Spleen (tissue), 11 donors: ENCODE data around the gene PAQR7. TPM values are rescaled to one million over a fixed set of nuclear protein-coding genes. Genes with fewer than 3 reads are reported as not detected.
A peak's percentile ranks its signal among the peaks of the same experiment; 100 is the strongest.

Experiments
- DNase-seq: peaks from one replicate; pipeline ENCODE4 v3.0.0-alpha.2; 2020
- H3K27ac ChIP-seq, 8 donors: fragments of 200-600 bp; sonication (generic) in 7 of 8; 1 replicate in 4 of 8; 2 replicates in 4 of 8; pipeline versions ENCODE4 v1.5.0 to v1.8.0; 2016 to 2021; ENCODE audit warnings: inconsistent platforms in 4 of 8, mild to moderate bottlenecking in 4 of 8, moderate library complexity in 1 of 8
- H3K27me3 ChIP-seq, 7 donors: fragments of 200-600 bp; sonication (generic) in 6 of 7; replicated peaks in 1 of 7; 1 replicate in 4 of 7; 2 replicates in 3 of 7; pipeline versions ENCODE4 v1.5.0 to v1.8.0; 2016 to 2021; ENCODE audit warnings: inconsistent platforms in 3 of 7, mild to moderate bottlenecking in 1 of 7
- H3K36me3 ChIP-seq, 6 donors: fragments of 200-600 bp; sonication (generic) in 5 of 6; 1 replicate in 4 of 6; 2 replicates in 2 of 6; pipeline versions ENCODE4 v1.5.0 to v1.8.0; 2016 to 2021; ENCODE audit warnings: inconsistent platforms in 2 of 6
- H3K4me1 ChIP-seq, 6 donors: fragments of 200-600 bp; sonication (generic) in 5 of 6; 1 replicate in 3 of 6; 2 replicates in 3 of 6; pipeline versions ENCODE4 v1.5.0 to v1.8.0; 2016 to 2021; ENCODE audit warnings: inconsistent platforms in 3 of 6
- H3K4me3 ChIP-seq, 8 donors: fragments of 200-600 bp; sonication (generic) in 7 of 8; 1 replicate in 4 of 8; 2 replicates in 4 of 8; pipeline versions ENCODE4 v1.5.0 to v1.8.0; 2016 to 2021; ENCODE audit warnings: inconsistent platforms in 4 of 8, mild to moderate bottlenecking in 4 of 8, moderate library complexity in 2 of 8
- H3K9me3 ChIP-seq, 8 donors: fragments of 200-600 bp; sonication (generic) in 7 of 8; 1 replicate in 4 of 8; 2 replicates in 4 of 8; pipeline versions ENCODE4 v1.5.0 to v1.8.0; 2016 to 2021; ENCODE audit warnings: inconsistent platforms in 4 of 8
- CTCF ChIP-seq, 11 experiments: fragments of 200-600 bp in 7 of 11; fragments of 450-650 bp in 4 of 11; sonication (generic) in 4 of 11; IDR thresholded peaks in 8 of 11; conservative IDR thresholded peaks in 3 of 11; 1 replicate in 7 of 11; 2 replicates in 4 of 11; pipeline versions ENCODE4 v1.4.0 to v1.8.0; 2016 to 2021; ENCODE audit warnings: antibody characterized with exemption in 11 of 11, inconsistent platforms in 4 of 11, mild to moderate bottlenecking in 1 of 11
- POLR2A ChIP-seq, 3 donors: fragments of 450-650 bp; IDR thresholded peaks; one replicate each; pipeline ENCODE4 v1.5.1; 2017; ENCODE audit warnings: antibody characterized with exemption in 3 of 3, mild to moderate bottlenecking in 1 of 3
- POLR2AphosphoS5 ChIP-seq, 3 donors: sonication (generic); formaldehyde crosslinking; IDR thresholded peaks; one replicate each; pipeline ENCODE4 v1.5.1; 2017; ENCODE audit warnings: antibody characterized with exemption in 3 of 3
- WGBS, 5 donors: extraction: QIAGEN DNeasy Blood & Tissue Kit in 3 of 5; methylation state at CpG; one replicate each; pipeline versions ENCODE4 v1.1.5 to v1.1.7; 2013 to 2018; 5-methylcytosine and 5-hydroxymethylcytosine counted together
- intact Hi-C: fragments of 100-400 bp; cut with DNase I; formaldehyde crosslinking; loops from one replicate; pipeline ENCODE4 v1.15.0; 2023; ENCODE audit warnings: low total_unique reads
- polyA plus RNA-seq, 3 donors: library from polyadenylated mRNA; stranded (reverse); fragments of 200-250 nt; gene quantifications; one replicate each; pipeline ENCODE4 v1.2.1, GENCODE V29; 2013
- total RNA-seq, 7 donors: library from RNA; depleted of rRNA in 3 of 7; stranded (reverse); fragments of >200 nt in 3 of 7; fragmentation: NEBNext Ultra II Directional in 4 of 7; extraction: Animal tissue kit (Norgen Biotek cat#: 25700) in 4 of 7; gene quantifications; one replicate each; pipeline versions ENCODE4 v1.1.0 to v1.2.1, GENCODE V29; 2016 to 2021
- donor health status: healthy with polysubstance abuse.
- donor health status: DM: no; HTN: no; CAD: no; lungs with moderate emphysema.
- donor health status: DM: no; HTN: no; CAD: no.
- donor health status: Bipolar disorder and iron deficiency.
- donor health status: healthy.
- donor health status: DM: no; HTN: no; CAD: no.
- donor health status: DM: yes; HTN: yes; CAD: no.

The PAQR7 gene
- total and polyA plus RNA-seq, 10 donors, result 3.0 to 14.2 (median 9.3) TPM

DNA sequence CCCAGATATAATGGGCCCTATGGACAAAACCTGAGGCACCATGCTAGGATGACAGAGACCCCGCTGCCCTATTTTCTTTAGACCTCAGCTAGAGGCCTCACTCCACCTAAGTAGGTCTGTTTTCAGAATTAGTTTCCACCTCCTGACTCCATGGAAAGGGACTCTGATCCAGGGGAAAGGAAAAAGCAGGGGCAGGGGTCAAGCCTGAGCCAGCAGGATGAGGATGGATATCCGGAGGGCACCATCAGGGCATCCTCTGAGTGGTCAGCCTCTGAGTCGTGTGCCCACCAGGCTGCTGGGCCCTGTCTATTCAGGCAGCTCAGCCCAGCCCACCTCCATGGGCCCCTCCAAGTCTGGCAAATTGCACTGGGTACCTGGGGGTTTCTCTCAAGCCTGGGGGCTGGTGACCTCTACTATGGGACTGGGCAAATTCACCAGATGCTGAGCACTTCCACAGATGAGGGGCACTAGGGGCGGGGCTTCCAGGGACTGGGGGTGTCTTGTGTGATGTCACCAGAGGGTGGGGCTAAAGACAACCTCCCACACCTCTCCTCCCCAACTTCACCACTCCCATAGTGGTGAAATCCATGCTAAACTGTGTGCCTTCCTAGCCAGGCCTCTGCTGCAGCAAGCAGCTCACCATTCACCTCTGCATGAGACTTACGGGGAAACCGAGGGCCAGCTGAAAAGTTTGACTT lies 5.5 kb downstream of the PAQR7 start:
- intact Hi-C loops, result loop anchor here (10.0 kb wide), 1 partner anchor 45 kb away; no protein-coding TSS in a partner anchor
- Histone ChIP-seq H3K36me3 (peaks cover 0 to 34% (median 0%) of the 10 kb centered on the region in 6 donors), H3K27ac (peak overlapping the region in 2 of 8 donors; percentile 4 to 87), H3K9me3 (no peaks in the 10 kb centered on the region), H3K4me1 (peaks cover 32 to 62% (median 54%) of the 10 kb centered on the region in 6 donors), H3K4me3 (no peak overlapping the region), H3K27me3 (no peaks in the 10 kb centered on the region)
- WGBS, 5 donors, result 69 to 85% (median 75%) methylated on average over 5 to 6 of the region's 6 CpGs
- peak; percentile 49 for DNase-seq
- TF ChIP-seq POLR2AphosphoS5 (IDR thresholded peaks at IDR 0.05) (peak in 1 of 3 donors; percentile 39), POLR2A (IDR thresholded peaks at IDR 0.05) (no peak)

GRCh38 chr1:25867210-25867991 lies 8.1 kb downstream of the PAQR7 start:
- Histone ChIP-seq H3K9me3 (no peaks in the 10 kb centered on the region), H3K36me3 (peaks cover 0 to 59% (median 10%) of the 10 kb centered on the region in 6 donors), H3K4me1 (peaks cover 16 to 36% (median 28%) of the 10 kb centered on the region in 6 donors), H3K27ac (no peak overlapping the region), H3K27me3 (no peaks in the 10 kb centered on the region), H3K4me3 (no peak overlapping the region)
- no peak for DNase-seq
- TF ChIP-seq POLR2AphosphoS5 (IDR thresholded peaks at IDR 0.05) (no peak), CTCF (IDR thresholded peaks at IDR 0.05 in 8 of 11, conservative IDR thresholded peaks at IDR 0.05 in 3 of 11) (no peak), POLR2A (IDR thresholded peaks at IDR 0.05) (no peak)
- intact Hi-C loops, result no loop called here
- WGBS, 5 donors, result 79 to 90% (median 82%) methylated on average over 9 of the region's 9 CpGs

GRCh38 chr1:25866288-25866687 lies 9.2 kb downstream of the PAQR7 start:
- TF ChIP-seq CTCF (IDR thresholded peaks at IDR 0.05 in 8 of 11, conservative IDR thresholded peaks at IDR 0.05 in 3 of 11), result no peak
- no peak for TF ChIP-seq POLR2AphosphoS5 (IDR thresholded peaks at IDR 0.05)
- TF ChIP-seq POLR2A (IDR thresholded peaks at IDR 0.05), result no peak
- H3K36me3 ChIP-seq, result peaks cover 0 to 62% (median 10%) of the 10 kb centered on the region in 6 donors
- H3K27me3 ChIP-seq, result no peaks in the 10 kb centered on the region
- WGBS, 5 donors, result 76 to 90% (median 84%) methylated on average over 1 of the region's 1 CpG
- intact Hi-C loops, result no loop called here
- H3K4me3 ChIP-seq, result no peak overlapping the region
- peaks cover 5 to 36% (median 23%) of the 10 kb centered on the region in 6 donors for H3K4me1 ChIP-seq
- no peak for DNase-seq
- H3K9me3 ChIP-seq, result no peaks in the 10 kb centered on the region
- no peak overlapping the region for H3K27ac ChIP-seq

DNA sequence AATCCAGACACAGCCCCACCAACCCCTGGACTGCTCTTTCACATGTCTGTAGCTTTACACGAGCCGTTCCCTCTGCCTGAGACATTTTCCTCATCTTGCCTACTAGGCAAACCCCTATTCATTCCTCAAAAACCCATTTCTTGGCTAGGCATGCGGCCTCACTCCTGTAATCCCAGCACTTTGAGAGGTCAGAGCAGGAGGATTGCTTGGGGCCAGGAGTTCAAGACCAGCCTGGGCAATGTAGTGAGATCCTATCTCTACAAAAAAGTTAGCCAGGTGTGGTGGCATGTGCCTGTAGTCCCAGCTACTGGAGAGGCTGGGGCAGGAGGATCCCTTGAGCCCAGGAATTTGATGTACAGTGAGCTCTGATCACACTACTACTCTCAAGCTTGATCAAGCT lies 11.1 kb downstream of the PAQR7 start:
- DNase-seq, result no peak
- H3K27ac ChIP-seq, result no peak overlapping the region
- H3K4me1 ChIP-seq, result peaks cover 6 to 34% (median 24%) of the 10 kb centered on the region in 6 donors
- H3K9me3 ChIP-seq, result no peaks in the 10 kb centered on the region
- 79 to 93% (median 88%) methylated on average over 3 of the region's 3 CpGs for WGBS, 5 donors
- TF ChIP-seq POLR2AphosphoS5 (IDR thresholded peaks at IDR 0.05) (no peak), POLR2A (IDR thresholded peaks at IDR 0.05) (no peak), CTCF (IDR thresholded peaks at IDR 0.05 in 8 of 11, conservative IDR thresholded peaks at IDR 0.05 in 3 of 11) (no peak)
- H3K36me3 ChIP-seq, result peaks cover 0 to 53% (median 10%) of the 10 kb centered on the region in 6 donors
- intact Hi-C loops, result no loop called here
- no peak overlapping the region for H3K4me3 ChIP-seq
- H3K27me3 ChIP-seq, result no peaks in the 10 kb centered on the region
